B cell (primary cell): ENCODE data around the gene TASOR.

Experiments used
- EZH2 ChIP-seq: IDR thresholded peaks from 2 replicates; pipeline ENCODE4 v1.6.1; 2012; ENCODE audit warnings: borderline replicate concordance, low read depth, mild to moderate bottlenecking, moderate library complexity, low read length; ENCODE audit not compliant: insufficient read depth, poor library complexity, severe bottlenecking
- TF ChIP-seq, protein P1 (sequence below): fragments of 200-600 bp; IDR thresholded peaks from one replicate; pipeline ENCODE4 v1.8.0; 2022; ENCODE audit warnings: antibody characterized with exemption, mild to moderate bottlenecking

DNA sequence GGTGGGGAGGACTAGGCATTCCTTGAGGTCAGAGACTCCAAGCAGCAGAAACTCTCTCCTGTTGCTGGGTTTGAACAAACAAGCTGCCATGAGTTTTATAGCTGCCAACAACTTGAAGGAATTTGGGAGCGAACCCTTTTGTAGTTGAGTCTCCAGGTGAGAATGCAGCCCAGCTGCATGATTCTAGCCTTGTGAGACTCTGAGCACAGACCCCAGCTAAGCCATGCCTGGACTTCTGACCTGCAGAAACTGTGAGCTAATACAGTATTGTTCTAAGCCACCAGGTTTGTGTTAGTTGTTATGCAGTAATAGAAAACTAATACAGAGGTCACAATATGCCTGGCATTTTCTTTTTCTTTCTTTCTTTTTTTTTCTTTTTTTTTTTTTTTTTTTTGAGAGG lies 6.2 kb upstream of the TASOR start:
- TF ChIP-seq, protein P1, sequence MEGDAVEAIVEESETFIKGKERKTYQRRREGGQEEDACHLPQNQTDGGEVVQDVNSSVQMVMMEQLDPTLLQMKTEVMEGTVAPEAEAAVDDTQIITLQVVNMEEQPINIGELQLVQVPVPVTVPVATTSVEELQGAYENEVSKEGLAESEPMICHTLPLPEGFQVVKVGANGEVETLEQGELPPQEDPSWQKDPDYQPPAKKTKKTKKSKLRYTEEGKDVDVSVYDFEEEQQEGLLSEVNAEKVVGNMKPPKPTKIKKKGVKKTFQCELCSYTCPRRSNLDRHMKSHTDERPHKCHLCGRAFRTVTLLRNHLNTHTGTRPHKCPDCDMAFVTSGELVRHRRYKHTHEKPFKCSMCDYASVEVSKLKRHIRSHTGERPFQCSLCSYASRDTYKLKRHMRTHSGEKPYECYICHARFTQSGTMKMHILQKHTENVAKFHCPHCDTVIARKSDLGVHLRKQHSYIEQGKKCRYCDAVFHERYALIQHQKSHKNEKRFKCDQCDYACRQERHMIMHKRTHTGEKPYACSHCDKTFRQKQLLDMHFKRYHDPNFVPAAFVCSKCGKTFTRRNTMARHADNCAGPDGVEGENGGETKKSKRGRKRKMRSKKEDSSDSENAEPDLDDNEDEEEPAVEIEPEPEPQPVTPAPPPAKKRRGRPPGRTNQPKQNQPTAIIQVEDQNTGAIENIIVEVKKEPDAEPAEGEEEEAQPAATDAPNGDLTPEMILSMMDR = no peak
- no peak for TF ChIP-seq EZH2
